ENCODE measurements around the gene GCSH. TPM values are rescaled to one million over a fixed set of nuclear protein-coding genes. Genes with fewer than 3 reads are reported as not detected.

Gene GCSH
- total and polyA plus RNA-seq, 2 of the 13 experiments (the other 11 are each of a cell fraction or from before 2014, with no cell fraction given), result 35.9 to 103 TPM

GRCh38 chr16:81077076-81077940 is 18.9 kb downstream of the GCSH start, which contains the start of gene C16orf46:
C16orf46 (minus strand) TSS chr16:81077238; CDS start chr16:81063955, 13,283 bp downstream.
- Histone ChIP-seq H3K79me2 (ENCODE audit: insufficient read depth, low read length) (no peaks in the 10 kb centered on the region), H3K4me3 (replicated peaks in 1 of 3; ENCODE audit: insufficient read depth in 1 of 3, low read depth in 2 of 3, low read length in 3 of 3) (peak within 1 kb of the TSS; percentile 81 to 85 (median 81)), H3K9me3 (ENCODE audit: low read length) (no peaks in the 10 kb centered on the region), H4K20me1 (ENCODE audit: insufficient read depth, low read length) (no peaks in the 10 kb centered on the region), H3K27me3 (ENCODE audit: control insufficient read depth in 1 of 2, insufficient read depth in 2 of 2, low read length in 2 of 2) (no peaks in the 10 kb centered on the region; a peak in 1 of 5 replicates), H3K36me3 (replicated peaks in 1 of 2; ENCODE audit: control insufficient read depth in 1 of 2, insufficient read depth in 2 of 2, low read length in 2 of 2) (peaks cover 2 to 9% of the 10 kb centered on the region in 2 experiments; a peak in 4 of 5 replicates), H3K4me2 (ENCODE audit: low read depth, low read length) (peak within 1 kb of the TSS; percentile 94), H3K9ac (ENCODE audit: insufficient read depth, low read depth, low read length) (peak within 1 kb of the TSS; percentile 88), H3K27ac (ENCODE audit: extremely low read length, insufficient read depth, low read length) (peak within 1 kb of the TSS; percentile 85), H2AFZ (ENCODE audit: low read length) (peak within 1 kb of the TSS; percentile 43), H3K4me1 (ENCODE audit: insufficient read depth, low read length) (peaks cover 15% of the 10 kb centered on the region)
- peak; percentile 96 for ATAC-seq
- intact Hi-C loops (cut with micrococcal nuclease; ENCODE audit: unreplicated experiment) (loop anchor here (1.0 kb wide), 1 partner anchor 42 kb away; the partner anchor contains the start of gene ATMIN), in situ Hi-C loops (cut with HindIII; ENCODE audit: extremely low pct_ligation_motif_present, low pct_unique_long_range_greater_than_20kb) (no loop called here)
- ChIA-PET POLR2A (interaction anchor here (0.5 to 2.6 kb wide), 21 partner anchors 8 to 370 kb away, joined by 3 to 21 read pairs (median 5); partner anchors contain the start of genes ATMIN, CENPN and CMC2), CTCF (ENCODE audit: low intra/inter-chr PET ratio, low total read pairs) (interaction anchor here (2.0 kb wide), 1 partner anchor 42 kb away, joined by 7 read pairs; the partner anchor contains the start of gene ATMIN)
- FAIRE-seq, result peak; percentile 80
- WGBS (ENCODE audit: low lambda C conversion rate), result 16% methylated on average over 35 of the region's 59 CpGs
- peak; percentile 96 for DNase-seq (ENCODE audit: low spot score)
- BruUV-seq (replicated peaks), result TSS peak; percentile 94
- TF ChIP-seq STAT6 (CRISPR knock-in tag; IDR thresholded peaks at IDR 0.05; ENCODE audit: borderline replicate concordance), result peak; percentile 97; the same call in 1 of the 2 replicates
- TF ChIP-seq, protein P1, sequence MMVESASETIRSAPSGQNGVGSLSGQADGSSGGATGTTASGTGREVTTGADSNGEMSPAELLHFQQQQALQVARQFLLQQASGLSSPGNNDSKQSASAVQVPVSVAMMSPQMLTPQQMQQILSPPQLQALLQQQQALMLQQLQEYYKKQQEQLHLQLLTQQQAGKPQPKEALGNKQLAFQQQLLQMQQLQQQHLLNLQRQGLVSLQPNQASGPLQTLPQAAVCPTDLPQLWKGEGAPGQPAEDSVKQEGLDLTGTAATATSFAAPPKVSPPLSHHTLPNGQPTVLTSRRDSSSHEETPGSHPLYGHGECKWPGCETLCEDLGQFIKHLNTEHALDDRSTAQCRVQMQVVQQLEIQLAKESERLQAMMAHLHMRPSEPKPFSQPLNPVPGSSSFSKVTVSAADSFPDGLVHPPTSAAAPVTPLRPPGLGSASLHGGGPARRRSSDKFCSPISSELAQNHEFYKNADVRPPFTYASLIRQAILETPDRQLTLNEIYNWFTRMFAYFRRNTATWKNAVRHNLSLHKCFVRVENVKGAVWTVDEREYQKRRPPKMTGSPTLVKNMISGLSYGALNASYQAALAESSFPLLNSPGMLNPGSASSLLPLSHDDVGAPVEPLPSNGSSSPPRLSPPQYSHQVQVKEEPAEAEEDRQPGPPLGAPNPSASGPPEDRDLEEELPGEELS (CRISPR knock-in tag; IDR thresholded peaks at IDR 0.05), result peak; percentile 47; the same call in 1 of the 2 replicates
- TF ChIP-seq FOXK2 (IDR thresholded peaks at IDR 0.05), result no peak
- peak; percentile 88; the same call in 1 of the 2 replicates for TF ChIP-seq ZNF317 (CRISPR knock-in tag; IDR thresholded peaks at IDR 0.05)
- TF ChIP-seq TOPORS (CRISPR knock-in tag; IDR thresholded peaks at IDR 0.05), result 0 out of 2 replicates have a peak, but pooled peaks have one; percentile 20
- TF ChIP-seq, protein P2, sequence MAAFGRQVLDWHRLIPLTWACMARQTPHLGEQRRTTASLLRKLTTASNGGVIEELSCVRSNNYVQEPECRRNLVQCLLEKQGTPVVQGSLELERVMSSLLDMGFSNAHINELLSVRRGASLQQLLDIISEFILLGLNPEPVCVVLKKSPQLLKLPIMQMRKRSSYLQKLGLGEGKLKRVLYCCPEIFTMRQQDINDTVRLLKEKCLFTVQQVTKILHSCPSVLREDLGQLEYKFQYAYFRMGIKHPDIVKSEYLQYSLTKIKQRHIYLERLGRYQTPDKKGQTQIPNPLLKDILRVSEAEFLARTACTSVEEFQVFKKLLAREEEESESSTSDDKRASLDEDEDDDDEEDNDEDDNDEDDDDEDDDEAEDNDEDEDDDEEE (CRISPR knock-in tag; IDR thresholded peaks at IDR 0.05), result no peak
- no peak; the same call in 1 of the 2 replicates for TF ChIP-seq EHMT2 (IDR thresholded peaks at IDR 0.05; ENCODE audit: borderline replicate concordance, low read depth, low read length)
- TF ChIP-seq HOXA3 (CRISPR knock-in tag; IDR thresholded peaks at IDR 0.05), result peak; percentile 95
- TF ChIP-seq, protein P3, sequence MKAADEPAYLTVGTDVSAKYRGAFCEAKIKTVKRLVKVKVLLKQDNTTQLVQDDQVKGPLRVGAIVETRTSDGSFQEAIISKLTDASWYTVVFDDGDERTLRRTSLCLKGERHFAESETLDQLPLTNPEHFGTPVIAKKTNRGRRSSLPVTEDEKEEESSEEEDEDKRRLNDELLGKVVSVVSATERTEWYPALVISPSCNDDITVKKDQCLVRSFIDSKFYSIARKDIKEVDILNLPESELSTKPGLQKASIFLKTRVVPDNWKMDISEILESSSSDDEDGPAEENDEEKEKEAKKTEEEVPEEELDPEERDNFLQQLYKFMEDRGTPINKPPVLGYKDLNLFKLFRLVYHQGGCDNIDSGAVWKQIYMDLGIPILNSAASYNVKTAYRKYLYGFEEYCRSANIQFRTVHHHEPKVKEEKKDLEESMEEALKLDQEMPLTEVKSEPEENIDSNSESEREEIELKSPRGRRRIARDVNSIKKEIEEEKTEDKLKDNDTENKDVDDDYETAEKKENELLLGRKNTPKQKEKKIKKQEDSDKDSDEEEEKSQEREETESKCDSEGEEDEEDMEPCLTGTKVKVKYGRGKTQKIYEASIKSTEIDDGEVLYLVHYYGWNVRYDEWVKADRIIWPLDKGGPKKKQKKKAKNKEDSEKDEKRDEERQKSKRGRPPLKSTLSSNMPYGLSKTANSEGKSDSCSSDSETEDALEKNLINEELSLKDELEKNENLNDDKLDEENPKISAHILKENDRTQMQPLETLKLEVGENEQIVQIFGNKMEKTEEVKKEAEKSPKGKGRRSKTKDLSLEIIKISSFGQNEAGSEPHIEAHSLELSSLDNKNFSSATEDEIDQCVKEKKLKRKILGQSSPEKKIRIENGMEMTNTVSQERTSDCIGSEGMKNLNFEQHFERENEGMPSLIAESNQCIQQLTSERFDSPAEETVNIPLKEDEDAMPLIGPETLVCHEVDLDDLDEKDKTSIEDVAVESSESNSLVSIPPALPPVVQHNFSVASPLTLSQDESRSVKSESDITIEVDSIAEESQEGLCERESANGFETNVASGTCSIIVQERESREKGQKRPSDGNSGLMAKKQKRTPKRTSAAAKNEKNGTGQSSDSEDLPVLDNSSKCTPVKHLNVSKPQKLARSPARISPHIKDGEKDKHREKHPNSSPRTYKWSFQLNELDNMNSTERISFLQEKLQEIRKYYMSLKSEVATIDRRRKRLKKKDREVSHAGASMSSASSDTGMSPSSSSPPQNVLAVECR (CRISPR knock-in tag; IDR thresholded peaks at IDR 0.05; ENCODE audit: borderline replicate concordance), result peak; percentile 100
- peak; percentile 65; the same call in 1 of the 2 replicates for TF ChIP-seq FOXA3 (CRISPR knock-in tag; IDR thresholded peaks at IDR 0.05)
- TF ChIP-seq ZNF713 (CRISPR knock-in tag; IDR thresholded peaks at IDR 0.05), result no peak
- TF ChIP-seq ZNF282 (IDR thresholded peaks at IDR 0.05; ENCODE audit: partially characterized antibody), result no peak
